ENCODE data around the gene ADAMTSL1. TPM values are rescaled to one million over a fixed set of nuclear protein-coding genes. Genes with fewer than 3 reads are reported as not detected.

ADAMTSL1 gene
- total and polyA plus RNA-seq, 2 donors (not counting 3 experiments of a cell fraction or from before 2014, with no cell fraction given) = 15.0 to 18.4 TPM

DNA sequence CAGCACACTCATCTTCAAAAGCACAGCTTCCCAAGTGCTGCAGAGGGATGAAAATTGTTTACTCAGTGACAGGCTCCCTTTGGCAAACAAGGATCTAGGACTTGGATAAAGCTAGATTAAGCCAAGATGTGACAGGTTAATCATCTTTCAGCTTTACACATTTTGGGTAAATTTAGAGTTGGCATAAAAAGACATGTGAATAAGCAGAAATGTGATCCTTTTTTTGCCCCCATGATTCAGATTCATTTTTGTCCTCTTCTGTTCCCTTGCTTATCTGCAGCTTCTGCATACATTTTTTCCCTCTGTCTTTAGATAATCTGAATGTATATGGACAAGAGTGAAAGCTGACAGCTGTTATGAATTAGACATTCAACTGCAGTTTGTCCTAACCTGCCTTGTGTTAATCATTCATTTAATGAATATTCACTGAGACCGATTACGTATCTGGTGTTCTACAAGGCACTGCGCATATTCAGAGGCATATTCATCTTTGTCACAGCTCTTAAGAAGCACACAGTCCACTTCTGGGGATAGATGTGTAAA is 19.6 kb downstream of the ADAMTSL1 start:
- no peak overlapping the region for H3K4me2 ChIP-seq (ENCODE audit: insufficient read depth, low read length)
- BruUV-seq (replicated peaks) = no TSS peak
- peak; percentile 8 for FAIRE-seq
- peak overlapping the region; percentile 96 for H3K27ac ChIP-seq (ENCODE audit: insufficient read depth, low read depth, low read length)
- no peaks in the 10 kb centered on the region for H3K9me1 ChIP-seq (replicated peaks; ENCODE audit: control insufficient read depth, extremely low read depth, insufficient read depth, low read length)
- peak; percentile 29 for DNase-seq (ENCODE audit: low read depth, low spot score)
- no peaks in the 10 kb centered on the region for H3K27me3 ChIP-seq (ENCODE audit: control insufficient read depth in 2 of 2, insufficient read depth in 2 of 2, low read length in 2 of 2)
- intact Hi-C loops (cut with micrococcal nuclease) (loop anchor here (5.0 to 10.0 kb wide), 3 partner anchors 184 to 914 kb away; partner anchors contain the start of genes ACER2 and RRAGA), dilution Hi-C loops (cut with MboI; ENCODE audit: extremely low pct_ligation_motif_present, low sequenced_read_pairs) (no loop called here)
- H3K79me2 ChIP-seq (ENCODE audit: control insufficient read depth, insufficient read depth, low read length) = peaks cover 16% of the 10 kb centered on the region
- H3K36me3 ChIP-seq (ENCODE audit: control insufficient read depth in 2 of 2, extremely low read depth in 1 of 2, insufficient read depth in 2 of 2, low read length in 2 of 2) = no peaks in the 10 kb centered on the region
- H3K9me3 ChIP-seq (replicated peaks; ENCODE audit: control insufficient read depth, insufficient read depth, low read length) = no peaks in the 10 kb centered on the region
- POLR2A ChIA-PET = interaction anchor here (0.6 kb wide), 1 partner anchor 49 kb away, joined by 5 read pairs; no protein-coding TSS in a partner anchor
- H3K4me1 ChIP-seq (ENCODE audit: control insufficient read depth, extremely low read depth, insufficient read depth, low read length) = peaks cover 50% of the 10 kb centered on the region
- TF ChIP-seq POLR2AphosphoS5 (IDR thresholded peaks at IDR 0.05; ENCODE audit: insufficient read depth, low read depth, low read length) (no peak), POLR2A (IDR thresholded peaks at IDR 0.05; ENCODE audit: low read depth, low read length) (no peak), FOS (IDR thresholded peaks at IDR 0.05; ENCODE audit: borderline replicate concordance, insufficient read depth, low read length) (no peak), MYC (IDR thresholded peaks at IDR 0.05; ENCODE audit: low read depth, low read length) (no peak), JUN (IDR thresholded peaks at IDR 0.05; ENCODE audit: borderline replicate concordance, insufficient read depth, insufficient read length, low read depth) (no peak), EZH2 (IDR thresholded peaks at IDR 0.05; ENCODE audit: borderline replicate concordance, low read depth, low read length, severe bottlenecking) (no peak), GATA2 (IDR thresholded peaks at IDR 0.05; ENCODE audit: insufficient read depth, insufficient read length, low read depth, low read length) (no peak)
- TF ChIP-seq, protein P1, sequence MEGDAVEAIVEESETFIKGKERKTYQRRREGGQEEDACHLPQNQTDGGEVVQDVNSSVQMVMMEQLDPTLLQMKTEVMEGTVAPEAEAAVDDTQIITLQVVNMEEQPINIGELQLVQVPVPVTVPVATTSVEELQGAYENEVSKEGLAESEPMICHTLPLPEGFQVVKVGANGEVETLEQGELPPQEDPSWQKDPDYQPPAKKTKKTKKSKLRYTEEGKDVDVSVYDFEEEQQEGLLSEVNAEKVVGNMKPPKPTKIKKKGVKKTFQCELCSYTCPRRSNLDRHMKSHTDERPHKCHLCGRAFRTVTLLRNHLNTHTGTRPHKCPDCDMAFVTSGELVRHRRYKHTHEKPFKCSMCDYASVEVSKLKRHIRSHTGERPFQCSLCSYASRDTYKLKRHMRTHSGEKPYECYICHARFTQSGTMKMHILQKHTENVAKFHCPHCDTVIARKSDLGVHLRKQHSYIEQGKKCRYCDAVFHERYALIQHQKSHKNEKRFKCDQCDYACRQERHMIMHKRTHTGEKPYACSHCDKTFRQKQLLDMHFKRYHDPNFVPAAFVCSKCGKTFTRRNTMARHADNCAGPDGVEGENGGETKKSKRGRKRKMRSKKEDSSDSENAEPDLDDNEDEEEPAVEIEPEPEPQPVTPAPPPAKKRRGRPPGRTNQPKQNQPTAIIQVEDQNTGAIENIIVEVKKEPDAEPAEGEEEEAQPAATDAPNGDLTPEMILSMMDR (IDR thresholded peaks at IDR 0.05; ENCODE audit: extremely low read depth in 1 of 2, insufficient read depth in 1 of 2, low read depth in 1 of 2, low read length in 2 of 2) = no peak
- TF ChIP-seq, protein P2, sequence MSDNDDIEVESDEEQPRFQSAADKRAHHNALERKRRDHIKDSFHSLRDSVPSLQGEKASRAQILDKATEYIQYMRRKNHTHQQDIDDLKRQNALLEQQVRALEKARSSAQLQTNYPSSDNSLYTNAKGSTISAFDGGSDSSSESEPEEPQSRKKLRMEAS (IDR thresholded peaks at IDR 0.05; ENCODE audit: insufficient read depth, insufficient read length) = no peak
- CTCF ChIA-PET = interaction anchor here (1.0 to 4.3 kb wide), 6 partner anchors 20 to 238 kb away, joined by 3 to 31 read pairs (median 7); partner anchors contain the start of gene ADAMTSL1
- no peak overlapping the region for H3K4me3 ChIP-seq (replicated peaks in 1 of 3; ENCODE audit: insufficient read depth in 1 of 3, low read depth in 1 of 3, low read length in 3 of 3)
- H2AFZ ChIP-seq (ENCODE audit: low read depth, low read length) = peak overlapping the region; percentile 3
- H3K9ac ChIP-seq (replicated peaks; ENCODE audit: extremely low read depth, insufficient read depth, low read length) = peak overlapping the region; percentile 95
- H4K20me1 ChIP-seq (replicated peaks; ENCODE audit: control insufficient read depth, extremely low read depth, insufficient read depth, low read length) = no peaks in the 10 kb centered on the region
